Caco-2 (cell line): Measurements from ENCODE around the gene CXorf58. TPM values are rescaled to one million over a fixed set of nuclear protein-coding genes. Genes with fewer than 3 reads are reported as not detected.

Experiments
- BruUV-seq: library from RNA; stranded (reverse); fragments of 400-500 nt; replicated peaks from 2 replicates; lab custom pipeline; 2021; lab: Mats Ljungman, UMichigan
- CTCF ChIA-PET: fragments of 300-600 bp; sonication (Branson Sonifier 250); formaldehyde crosslinking; loops from one replicate; lab custom pipeline; 2022; ENCODE audit warnings: antibody characterized with exemption; lab: Charles Lee
- POLR2A ChIA-PET: fragments of 300-600 bp; sonication (Branson Sonifier 250); formaldehyde crosslinking; loops from one replicate; lab custom pipeline; 2022; ENCODE audit warnings: antibody characterized with exemption; lab: Charles Lee
- DNase-seq, 2 experiments: peaks; one replicate each; pipeline versions ENCODE4 v3.0.0 to v3.0.0-alpha.2; 2020 to 2022
- H3K27me3 ChIP-seq: replicated peaks from 2 replicates; pipeline ENCODE4 v1.6.0; 2011; ENCODE audit warnings: low read length; ENCODE audit not compliant: control insufficient read depth, insufficient read depth
- H3K36me3 ChIP-seq: 2 replicates; pipeline ENCODE4 v1.5.1; 2011; ENCODE audit warnings: low read length; ENCODE audit not compliant: control insufficient read depth, insufficient read depth
- H3K4me1 ChIP-seq: fragments of 250-450 bp; sonication (Bioruptor Pico); 2 replicates; pipeline ENCODE4 v1.5.1; 2020; ENCODE audit warnings: mild to moderate bottlenecking
- H3K4me3 ChIP-seq: 2 replicates; pipeline ENCODE4 v1.5.1; 2011; ENCODE audit warnings: low read depth, mild to moderate bottlenecking, control low read depth, low read length
- H3K9me3 ChIP-seq: fragments of 250-450 bp; sonication (Bioruptor Pico); 2 replicates; pipeline ENCODE4 v1.5.1; 2020; ENCODE audit warnings: mild to moderate bottlenecking, moderate library complexity
- H3K27ac Mint-ChIP-seq: one replicate; pipeline ENCODE4 v1.8.0; 2022; ENCODE audit warnings: mixed read lengths; ENCODE audit not compliant: unreplicated experiment
- H3K27me3 Mint-ChIP-seq: one replicate; pipeline ENCODE4 v1.8.0; 2022; ENCODE audit warnings: mixed read lengths; ENCODE audit not compliant: insufficient read depth, unreplicated experiment
- H3K36me3 Mint-ChIP-seq: one replicate; pipeline ENCODE4 v1.8.0; 2022; ENCODE audit warnings: mild to moderate bottlenecking, mixed read lengths; ENCODE audit not compliant: insufficient read depth, unreplicated experiment
- H3K4me1 Mint-ChIP-seq: one replicate; pipeline ENCODE4 v1.8.0; 2022; ENCODE audit warnings: low read depth, mixed read lengths; ENCODE audit not compliant: unreplicated experiment
- H3K4me3 Mint-ChIP-seq: one replicate; pipeline ENCODE4 v1.8.0; 2022; ENCODE audit warnings: mild to moderate bottlenecking, moderate library complexity, mixed read lengths; ENCODE audit not compliant: unreplicated experiment
- H3K9me3 Mint-ChIP-seq: one replicate; pipeline ENCODE4 v1.8.0; 2022; ENCODE audit warnings: mixed read lengths; ENCODE audit not compliant: unreplicated experiment
- intact Hi-C: fragments of 100-400 bp; cut with micrococcal nuclease; formaldehyde crosslinking; loops from one replicate; pipeline ENCODE4 v1.10.0; 2022; ENCODE audit not compliant: unreplicated experiment
- total RNA-seq: library from RNA; stranded (reverse); gene quantifications from 2 replicates; pipeline ENCODE4 v1.2.3, GENCODE V29; 2022
- TF ChIP-seq, protein P1 (sequence below), 2 experiments: fragments of 200-600 bp in 1 of 2; IDR thresholded peaks; 1 replicate in 1 of 2; 2 replicates in 1 of 2; pipeline versions ENCODE4 v1.5.1 to v1.8.0; 2011 to 2022; ENCODE audit warnings: antibody characterized with exemption in 1 of 2, control low read depth in 1 of 2, inconsistent platforms in 1 of 2, low read depth in 1 of 2, low read length in 1 of 2, mild to moderate bottlenecking in 1 of 2, moderate library complexity in 1 of 2; ENCODE audit not compliant: insufficient read depth in 1 of 2, severe bottlenecking in 1 of 2, unreplicated experiment in 1 of 2

CXorf58 gene
- total RNA-seq, 1 experiment from 2014 or later = not detected

DNA sequence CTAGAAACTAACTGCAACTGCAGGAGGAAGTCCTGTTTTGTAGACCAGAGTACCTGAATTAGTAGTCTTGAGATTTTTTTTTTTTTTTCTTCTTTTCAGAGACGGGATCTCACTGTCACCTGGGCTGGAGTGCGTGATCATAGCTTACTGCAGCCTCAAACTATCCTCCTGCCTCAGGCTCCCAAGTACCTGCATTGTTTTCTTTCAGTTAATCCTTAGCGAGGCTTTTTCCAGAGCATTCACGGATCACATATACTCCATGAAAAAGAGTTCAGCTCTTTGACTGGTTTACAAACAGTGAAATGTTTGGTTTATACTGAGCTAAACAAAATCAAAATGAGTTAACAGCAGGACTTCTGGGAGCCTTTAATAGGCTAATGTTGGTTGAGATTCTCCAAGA is 73.4 kb downstream of the CXorf58 start:
- H3K4me3 ChIP-seq = no peak overlapping the region
- H3K27me3 ChIP-seq = no peaks in the 10 kb centered on the region
- DNase-seq = no peak
- ChIA-PET CTCF (no interaction called here), POLR2A (interaction anchor here (0.6 kb wide), 1 partner anchor 198 kb away, joined by 4 read pairs; no protein-coding TSS in a partner anchor)
- Mint-ChIP-seq H3K4me3 (no peak overlapping the region), H3K9me3 (no peaks in the 10 kb centered on the region), H3K27ac (no peak overlapping the region), H3K27me3 (no peaks in the 10 kb centered on the region), H3K4me1 (peaks cover 9% of the 10 kb centered on the region), H3K36me3 (peaks cover 14% of the 10 kb centered on the region)
- H3K36me3 ChIP-seq = no peaks in the 10 kb centered on the region
- peaks cover 5% of the 10 kb centered on the region for H3K4me1 ChIP-seq
- TF ChIP-seq, protein P1, sequence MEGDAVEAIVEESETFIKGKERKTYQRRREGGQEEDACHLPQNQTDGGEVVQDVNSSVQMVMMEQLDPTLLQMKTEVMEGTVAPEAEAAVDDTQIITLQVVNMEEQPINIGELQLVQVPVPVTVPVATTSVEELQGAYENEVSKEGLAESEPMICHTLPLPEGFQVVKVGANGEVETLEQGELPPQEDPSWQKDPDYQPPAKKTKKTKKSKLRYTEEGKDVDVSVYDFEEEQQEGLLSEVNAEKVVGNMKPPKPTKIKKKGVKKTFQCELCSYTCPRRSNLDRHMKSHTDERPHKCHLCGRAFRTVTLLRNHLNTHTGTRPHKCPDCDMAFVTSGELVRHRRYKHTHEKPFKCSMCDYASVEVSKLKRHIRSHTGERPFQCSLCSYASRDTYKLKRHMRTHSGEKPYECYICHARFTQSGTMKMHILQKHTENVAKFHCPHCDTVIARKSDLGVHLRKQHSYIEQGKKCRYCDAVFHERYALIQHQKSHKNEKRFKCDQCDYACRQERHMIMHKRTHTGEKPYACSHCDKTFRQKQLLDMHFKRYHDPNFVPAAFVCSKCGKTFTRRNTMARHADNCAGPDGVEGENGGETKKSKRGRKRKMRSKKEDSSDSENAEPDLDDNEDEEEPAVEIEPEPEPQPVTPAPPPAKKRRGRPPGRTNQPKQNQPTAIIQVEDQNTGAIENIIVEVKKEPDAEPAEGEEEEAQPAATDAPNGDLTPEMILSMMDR (IDR thresholded peaks at IDR 0.05; ENCODE audit: insufficient read depth in 1 of 2, low read depth in 1 of 2, low read length in 1 of 2, severe bottlenecking in 1 of 2, unreplicated experiment in 1 of 2) = no peak
- H3K9me3 ChIP-seq = no peaks in the 10 kb centered on the region
- BruUV-seq = no TSS peak
- intact Hi-C loops = loop anchor here (5.0 kb wide), 1 partner anchor 49 kb away; no protein-coding TSS in a partner anchor

DNA sequence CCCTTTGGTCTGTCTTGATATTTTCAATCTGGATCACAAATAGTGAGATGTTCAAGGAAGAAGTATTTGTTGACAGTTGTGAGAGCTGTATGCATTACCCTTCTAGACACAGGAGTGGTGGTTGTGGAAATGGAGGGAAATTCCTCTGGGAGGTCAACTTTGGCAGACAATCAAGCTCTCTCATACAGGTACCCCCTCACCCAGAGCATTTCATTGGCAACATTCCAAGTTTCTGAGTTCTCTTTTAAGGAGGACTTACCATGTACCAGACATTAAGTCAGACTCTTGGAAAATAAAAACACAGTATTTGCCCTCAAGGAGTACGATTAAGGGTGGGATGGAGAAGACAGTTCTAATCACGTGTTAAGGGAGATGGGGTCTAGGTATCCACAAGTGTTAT is 73.9 kb downstream of the CXorf58 start:
- CTCF ChIA-PET = no interaction called here
- TF ChIP-seq, protein P1 (IDR thresholded peaks at IDR 0.05; ENCODE audit: insufficient read depth in 1 of 2, low read depth in 1 of 2, low read length in 1 of 2, severe bottlenecking in 1 of 2, unreplicated experiment in 1 of 2) = no peak
- Mint-ChIP-seq H3K27me3 (no peaks in the 10 kb centered on the region), H3K4me1 (peaks cover 9% of the 10 kb centered on the region), H3K27ac (no peak overlapping the region), H3K4me3 (no peak overlapping the region), H3K36me3 (peaks cover 14% of the 10 kb centered on the region), H3K9me3 (no peaks in the 10 kb centered on the region)
- POLR2A ChIA-PET = no interaction called here
- DNase-seq = no peak
- Histone ChIP-seq H3K4me1 (peaks cover 5% of the 10 kb centered on the region), H3K27me3 (no peaks in the 10 kb centered on the region), H3K9me3 (no peaks in the 10 kb centered on the region), H3K36me3 (no peaks in the 10 kb centered on the region), H3K4me3 (no peak overlapping the region)
- no TSS peak for BruUV-seq
- intact Hi-C loops = loop anchor here (5.0 kb wide), 1 partner anchor 49 kb away; no protein-coding TSS in a partner anchor

DNA sequence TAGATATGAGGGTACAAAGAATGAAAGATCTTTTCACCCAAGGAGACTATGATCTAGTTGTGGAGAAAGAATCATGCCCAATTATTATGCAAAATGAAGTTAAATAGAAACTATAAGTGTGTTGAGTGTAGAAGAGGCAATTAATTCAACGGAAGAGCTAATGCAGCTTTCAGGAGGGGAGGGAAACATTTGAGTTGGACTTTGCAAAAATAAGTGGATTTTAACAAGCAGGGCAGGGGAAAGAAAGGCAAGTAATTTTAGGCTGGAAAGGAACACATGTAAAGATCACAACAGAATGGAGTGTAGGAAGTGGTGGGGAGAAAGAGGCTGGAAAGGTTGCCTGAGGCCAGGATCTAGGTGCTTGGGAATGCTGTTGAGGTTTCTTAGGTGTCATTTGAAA is 75.1 kb downstream of the CXorf58 start:
- Mint-ChIP-seq H3K4me3 (no peak overlapping the region), H3K27me3 (no peaks in the 10 kb centered on the region), H3K27ac (no peak overlapping the region), H3K9me3 (no peaks in the 10 kb centered on the region), H3K36me3 (peaks cover 14% of the 10 kb centered on the region), H3K4me1 (peaks cover 9% of the 10 kb centered on the region)
- H3K4me1 ChIP-seq = peaks cover 5% of the 10 kb centered on the region
- TF ChIP-seq, protein P1 (IDR thresholded peaks at IDR 0.05; ENCODE audit: insufficient read depth in 1 of 2, low read depth in 1 of 2, low read length in 1 of 2, severe bottlenecking in 1 of 2, unreplicated experiment in 1 of 2) = no peak
- no peaks in the 10 kb centered on the region for H3K9me3 ChIP-seq
- no peaks in the 10 kb centered on the region; the same call in 1 of the 2 replicates for H3K36me3 ChIP-seq
- no TSS peak for BruUV-seq
- no peaks in the 10 kb centered on the region for H3K27me3 ChIP-seq
- H3K4me3 ChIP-seq = no peak overlapping the region
- intact Hi-C loops = loop anchor here (5.0 kb wide), 1 partner anchor 51 kb away; no protein-coding TSS in a partner anchor
- CTCF ChIA-PET = no interaction called here
- no peak for DNase-seq
- POLR2A ChIA-PET = no interaction called here

Other genes starting within 250 kb of the CXorf58 start
- 185 and 187 TPM in 2 replicates for gene PRDX4, start 240.5 kb upstream of the CXorf58 start, total RNA-seq
- gene ACOT9, start 164.7 kb upstream of the CXorf58 start, total RNA-seq = 35.1 and 40.9 TPM in 2 replicates
- gene SAT1, start 124.8 kb upstream of the CXorf58 start, total RNA-seq = 151 and 155 TPM in 2 replicates
- 23.4 and 24.0 TPM in 2 replicates for gene APOO, start 68 bp upstream of the CXorf58 start, total RNA-seq
- 7.1 and 7.4 TPM in 2 replicates for gene KLHL15, start 119.2 kb downstream of the CXorf58 start, total RNA-seq
- gene EIF2S3, start 146.9 kb downstream of the CXorf58 start, total RNA-seq = 240 and 270 TPM in 2 replicates
- gene ZFX, start 241.7 kb downstream of the CXorf58 start, total RNA-seq = 33.6 and 36.1 TPM in 2 replicates